ENCODE measurements around the gene KCNQ1.

The KCNQ1 gene

DNA sequence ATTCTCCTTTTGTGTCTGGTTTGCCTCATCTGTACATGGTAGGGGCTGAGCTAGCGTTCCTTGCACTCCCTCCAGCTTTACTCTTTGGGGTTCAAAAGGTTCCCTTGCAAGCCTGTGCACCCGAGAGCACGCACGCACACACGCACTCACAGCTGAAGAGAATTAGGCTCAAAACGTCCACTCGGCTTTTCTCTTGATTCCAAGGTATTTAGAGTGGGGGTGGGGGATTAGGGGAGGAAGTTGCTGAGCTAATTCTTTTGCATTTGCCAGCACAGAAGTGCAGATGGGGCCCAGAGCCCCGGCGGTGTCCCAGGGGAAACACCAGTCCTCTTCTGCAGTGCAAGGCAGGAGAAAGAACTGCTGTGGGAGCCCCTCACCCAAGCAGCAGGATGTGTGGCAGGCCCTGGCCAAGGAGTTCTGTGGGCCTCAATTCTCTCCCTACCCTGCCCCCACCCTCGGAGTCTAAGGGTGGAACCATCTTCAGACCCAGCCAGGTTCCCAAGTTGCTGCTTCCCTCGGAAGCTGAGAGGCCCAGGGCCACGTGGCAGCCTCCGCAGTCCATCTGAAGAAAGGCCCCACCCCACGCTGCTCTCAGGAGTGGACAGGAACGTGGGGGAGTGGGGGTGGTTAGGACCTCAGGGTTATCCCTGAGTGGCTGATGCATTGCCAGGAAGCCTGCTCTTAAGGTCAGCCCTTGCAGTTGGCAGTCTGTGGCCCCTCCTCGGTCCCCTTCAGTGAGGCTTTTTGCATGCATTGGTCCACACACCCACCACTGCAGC lies 258.7 kb downstream of the KCNQ1 start:
- no peak for DNase-seq

DNA sequence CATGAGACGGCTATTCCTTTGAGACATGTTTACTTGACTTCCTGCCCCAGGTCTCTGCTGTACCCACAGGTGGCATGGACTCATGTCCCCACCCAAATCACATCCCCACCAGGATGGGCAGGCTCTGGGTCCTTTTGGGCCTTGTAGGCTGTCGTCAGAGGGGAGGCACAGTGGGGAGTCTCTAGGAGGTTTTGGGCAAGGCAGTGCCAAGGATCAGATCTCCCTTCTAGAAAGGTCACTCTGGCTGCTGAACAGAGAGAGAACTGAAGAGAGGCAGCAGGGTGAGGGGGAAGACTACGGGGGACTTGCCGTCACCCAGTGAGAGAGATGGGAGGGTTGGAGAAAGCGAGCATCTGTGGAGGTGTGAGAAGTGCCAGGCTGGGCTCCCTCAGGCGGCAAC lies 259.5 kb downstream of the KCNQ1 start:
- no peak for DNase-seq

- DNase-seq = no peak
These were observed 260.2 kb downstream of the KCNQ1 start for GRCh38 chr11:2704896-2705606.

GRCh38 chr11:2706321-2706720 lies 261.5 kb downstream of the KCNQ1 start:
- DNase-seq = no peak

GRCh38 chr11:2707736-2708135 lies 262.9 kb downstream of the KCNQ1 start:
- DNase-seq = no peak

- no peak for DNase-seq
These were observed 263.4 kb downstream of the KCNQ1 start for GRCh38 chr11:2708151-2708581.

DNA sequence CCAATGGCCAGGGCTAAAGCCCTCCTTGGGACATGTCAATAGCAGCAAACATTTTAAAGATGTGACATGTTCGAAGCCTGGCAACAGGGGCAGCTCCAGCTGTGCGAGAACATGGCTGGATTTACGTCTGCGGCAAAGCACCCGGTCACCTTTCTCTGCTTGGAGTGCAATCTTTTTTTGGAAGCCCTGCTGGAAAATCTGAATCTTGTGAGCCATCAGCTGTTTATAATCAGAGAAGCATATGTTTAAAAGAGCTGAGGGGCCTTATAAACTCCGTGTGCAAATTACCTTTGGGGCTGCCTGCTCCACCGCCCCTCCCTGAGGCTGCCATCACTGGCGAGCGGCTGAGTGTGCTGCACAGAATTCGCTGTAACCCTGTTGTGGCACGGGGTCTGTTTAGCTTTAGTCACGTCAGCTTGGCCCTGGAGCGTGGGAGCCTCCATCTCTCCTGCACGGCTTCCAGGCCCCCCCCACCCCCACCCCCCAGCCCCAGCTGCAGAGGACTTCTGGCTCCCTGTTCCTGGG lies 264.0 kb downstream of the KCNQ1 start:
- no peak for DNase-seq

- no peak for DNase-seq
These were observed 264.6 kb downstream of the KCNQ1 start for GRCh38 chr11:2709429-2709828.

DNA sequence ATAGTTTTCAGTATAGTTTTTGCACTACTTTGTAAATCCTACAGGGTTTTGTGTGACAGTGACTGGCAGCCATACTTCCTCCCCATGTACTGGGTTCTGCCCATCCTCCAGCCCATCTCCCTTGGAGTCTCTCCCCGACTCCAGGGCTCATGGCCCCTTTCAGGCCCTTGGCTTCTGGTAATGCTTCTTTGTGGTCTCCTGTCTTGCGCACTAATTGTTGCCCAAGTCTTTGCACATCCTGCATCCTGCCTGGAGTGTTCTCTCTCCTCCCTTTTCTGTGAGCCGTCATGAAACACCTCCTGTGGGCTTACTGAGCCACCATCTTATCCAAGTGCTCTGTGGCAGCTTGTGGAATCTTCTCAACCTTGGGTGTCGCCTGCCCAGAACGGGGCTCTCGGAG lies 266.4 kb downstream of the KCNQ1 start:
- no peak for DNase-seq

GRCh38 chr11:2713094-2713493 lies 268.3 kb downstream of the KCNQ1 start:
- no peak for DNase-seq

DNA sequence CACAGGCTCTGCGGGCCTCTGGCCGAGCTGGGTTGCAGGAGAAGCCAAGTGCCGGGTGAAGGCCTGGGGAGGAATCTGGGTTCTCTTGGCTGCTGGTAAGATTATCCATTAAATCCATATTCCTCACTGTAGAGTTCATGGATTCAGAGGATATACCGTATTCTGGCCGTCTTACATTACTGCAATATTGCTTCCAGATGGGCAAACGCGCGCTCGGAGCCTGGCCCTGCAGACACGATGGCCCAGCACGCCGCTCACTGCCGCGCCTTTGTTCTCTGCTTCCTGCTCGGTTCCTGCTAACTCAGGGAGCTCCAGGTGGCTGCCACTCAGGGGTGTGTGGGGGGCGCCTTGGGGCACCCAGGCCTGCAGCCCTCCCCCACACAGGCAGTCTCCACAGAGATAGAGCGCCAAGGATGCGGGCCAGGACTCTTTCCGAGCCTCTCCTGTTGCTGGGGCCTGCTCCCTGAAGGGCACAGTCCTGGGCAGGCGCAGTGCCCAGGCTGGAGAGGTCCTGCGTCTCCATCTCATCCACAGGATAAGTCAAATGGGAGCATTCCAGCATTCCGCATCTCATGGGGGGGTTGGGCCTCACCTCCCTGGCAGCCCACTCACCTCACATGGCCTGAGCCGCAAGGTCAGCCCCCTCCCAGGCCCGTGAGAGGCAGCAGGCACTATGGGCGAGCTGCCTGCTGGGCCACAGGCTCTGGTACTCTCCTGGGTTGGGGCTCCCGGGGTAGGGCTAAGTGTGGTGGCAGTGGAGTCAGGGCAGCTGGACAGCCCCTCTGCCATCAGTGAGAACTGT lies 269.1 kb downstream of the KCNQ1 start:
- DNase-seq = no peak

DNA sequence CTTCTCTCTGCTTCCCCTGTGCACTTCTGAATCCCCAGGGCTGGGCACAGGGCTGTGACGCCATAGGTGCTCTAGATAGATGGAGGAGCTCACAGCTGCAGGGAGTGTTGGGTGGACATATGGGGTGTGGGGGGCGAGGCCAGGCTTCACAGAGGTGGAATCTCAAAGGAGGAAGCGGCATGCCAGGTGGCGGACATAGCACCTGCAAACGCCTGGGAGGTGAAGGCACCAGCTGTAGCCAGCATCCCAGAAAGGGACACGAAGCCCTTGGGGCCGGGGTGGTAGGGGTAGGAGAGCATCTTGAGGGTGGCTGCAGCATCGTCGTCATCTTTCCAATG lies 269.6 kb downstream of the KCNQ1 start:
- no peak for DNase-seq

- no peak for DNase-seq
These were observed 270.1 kb downstream of the KCNQ1 start for GRCh38 chr11:2714871-2715270.

GRCh38 chr11:2715716-2716350 lies 271.0 kb downstream of the KCNQ1 start:
- DNase-seq = no peak

DNA sequence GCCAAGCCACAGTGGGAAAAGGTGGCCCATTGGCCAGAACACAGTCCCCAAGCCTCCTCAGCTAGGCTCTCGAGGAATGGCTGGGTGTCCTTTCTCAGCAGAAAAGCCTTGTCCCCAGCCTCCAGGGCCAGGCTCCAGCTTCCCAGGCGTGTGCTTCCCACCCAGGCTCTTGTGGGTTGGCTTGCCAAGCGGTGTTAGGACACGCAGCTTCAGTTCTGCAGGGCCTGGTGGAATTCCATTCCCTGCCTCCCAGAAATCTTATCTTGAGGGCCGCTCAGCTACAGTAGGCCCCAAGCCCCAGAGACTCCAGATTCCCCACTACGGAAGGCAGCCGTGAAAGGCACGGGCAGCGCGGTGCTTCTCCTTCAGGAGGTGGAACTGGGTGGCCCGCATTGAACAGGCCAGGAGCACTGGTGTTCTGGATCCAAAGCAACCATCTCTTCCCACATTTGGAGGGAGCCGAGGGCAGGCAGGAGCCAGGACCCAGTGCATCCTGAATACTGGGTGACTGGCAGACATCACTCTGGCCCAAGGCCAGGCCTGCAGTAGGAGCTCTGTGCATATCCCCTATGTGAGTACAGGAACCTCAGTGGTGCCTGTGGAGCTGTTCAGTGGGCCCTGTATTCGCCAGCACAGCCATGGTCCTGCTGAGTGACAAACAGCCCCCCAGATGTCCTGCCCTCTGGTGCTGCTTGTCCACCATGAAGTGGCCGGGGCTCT lies 271.7 kb downstream of the KCNQ1 start:
- no peak for DNase-seq

DNA sequence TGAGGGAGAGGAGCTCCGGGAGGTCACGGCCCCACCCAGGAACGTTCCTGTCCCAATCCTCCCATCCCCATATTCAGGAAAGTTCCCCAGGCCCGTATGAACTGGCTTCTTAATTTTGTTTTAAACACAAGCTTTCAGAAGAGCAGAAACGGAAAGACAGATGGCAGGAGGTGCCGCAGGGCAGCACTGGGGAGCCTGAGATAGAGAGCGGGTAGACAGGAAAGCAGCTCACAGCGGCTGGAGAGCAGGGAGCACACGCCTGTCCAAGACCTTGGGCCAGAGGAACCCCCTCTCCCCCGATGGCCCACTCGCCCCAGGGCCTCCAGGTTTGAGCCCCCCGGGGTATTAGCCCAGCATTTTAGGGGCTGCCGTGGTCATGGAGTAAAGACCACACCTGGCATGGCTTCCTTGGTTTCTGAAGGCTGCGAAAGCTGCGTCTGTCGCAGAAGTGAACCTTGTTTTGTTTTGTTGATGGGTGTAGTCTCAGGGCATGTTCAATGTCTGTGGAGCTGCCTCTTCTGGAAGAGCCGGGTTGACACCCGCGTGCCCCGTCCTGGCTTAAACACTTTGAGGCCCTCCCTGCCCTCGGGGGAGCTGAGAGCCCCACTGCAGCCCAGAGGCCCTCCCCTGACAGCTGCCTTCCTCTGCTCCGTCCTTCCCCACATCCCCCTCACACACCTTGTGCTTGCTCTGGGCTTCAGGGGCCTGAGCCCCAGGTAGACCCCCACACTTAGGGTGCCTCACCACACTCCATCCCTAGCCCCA lies 272.9 kb downstream of the KCNQ1 start:
- no peak for DNase-seq

DNA sequence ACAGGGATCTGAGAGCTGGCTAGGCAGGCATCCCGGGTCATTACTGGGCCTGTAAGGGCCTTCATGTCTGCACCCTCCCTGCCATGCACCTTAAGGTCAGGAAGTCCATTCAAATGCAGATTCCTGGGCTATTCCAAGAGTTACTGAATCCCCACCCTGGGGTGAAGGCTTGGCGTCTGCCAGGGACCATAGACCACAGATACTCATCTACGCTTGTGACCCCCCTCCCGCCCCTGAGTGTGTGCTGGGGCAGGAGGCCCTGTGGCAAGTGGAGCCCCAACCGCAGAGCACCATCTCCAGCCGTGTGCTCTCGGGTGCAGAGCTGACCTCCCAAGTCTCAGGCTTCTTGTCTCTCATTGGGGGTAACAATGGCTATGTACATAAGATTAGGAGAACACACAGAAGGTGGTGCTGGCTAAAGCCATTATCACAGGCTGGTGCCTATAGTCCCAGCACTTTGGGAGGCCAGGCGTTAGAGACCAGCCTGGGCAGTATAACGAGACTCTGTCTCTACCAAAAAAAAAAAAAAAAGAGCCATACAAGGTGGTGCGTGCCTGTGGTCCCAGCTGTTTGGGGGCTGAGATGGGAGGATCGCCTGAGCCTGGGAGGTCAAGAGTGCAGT lies 274.1 kb downstream of the KCNQ1 start:
- DNase-seq = no peak

DNA sequence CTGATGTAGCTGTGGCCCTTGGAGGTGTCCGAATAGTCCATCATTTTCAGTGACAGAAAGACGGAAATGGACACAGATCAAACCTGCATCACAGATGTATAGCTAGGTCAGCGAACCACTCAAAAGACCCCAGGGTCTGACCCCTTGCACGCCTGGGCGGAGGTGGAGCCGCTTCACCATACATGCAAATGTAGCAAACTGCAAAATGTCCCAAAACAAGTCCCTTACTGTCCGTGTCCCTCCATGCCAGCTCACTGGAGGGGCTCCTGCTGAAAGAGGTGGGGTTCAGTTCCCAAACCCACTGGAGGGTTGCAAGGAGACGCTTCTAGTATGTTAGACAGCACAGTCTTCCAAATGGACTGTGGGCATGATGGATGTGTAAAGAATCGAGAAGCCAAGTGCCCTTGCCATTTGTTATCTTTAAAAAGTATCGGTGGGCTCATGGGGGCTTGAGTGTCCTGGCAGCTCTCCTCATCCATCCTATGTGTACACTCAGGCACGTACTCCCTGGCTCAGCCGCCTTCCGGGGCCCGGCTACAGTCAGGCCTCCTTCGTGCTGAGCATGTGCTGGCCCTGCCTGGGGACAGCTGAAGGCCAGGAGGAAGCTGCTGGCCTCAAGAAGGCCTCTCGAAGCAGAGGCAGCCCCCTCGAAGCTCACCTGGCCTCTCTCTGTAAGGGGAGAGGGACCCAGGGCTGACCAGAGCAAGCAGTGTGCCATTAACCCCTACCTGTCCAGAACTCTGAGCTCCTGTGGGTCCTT lies 275.2 kb downstream of the KCNQ1 start:
- DNase-seq = no peak

DNA sequence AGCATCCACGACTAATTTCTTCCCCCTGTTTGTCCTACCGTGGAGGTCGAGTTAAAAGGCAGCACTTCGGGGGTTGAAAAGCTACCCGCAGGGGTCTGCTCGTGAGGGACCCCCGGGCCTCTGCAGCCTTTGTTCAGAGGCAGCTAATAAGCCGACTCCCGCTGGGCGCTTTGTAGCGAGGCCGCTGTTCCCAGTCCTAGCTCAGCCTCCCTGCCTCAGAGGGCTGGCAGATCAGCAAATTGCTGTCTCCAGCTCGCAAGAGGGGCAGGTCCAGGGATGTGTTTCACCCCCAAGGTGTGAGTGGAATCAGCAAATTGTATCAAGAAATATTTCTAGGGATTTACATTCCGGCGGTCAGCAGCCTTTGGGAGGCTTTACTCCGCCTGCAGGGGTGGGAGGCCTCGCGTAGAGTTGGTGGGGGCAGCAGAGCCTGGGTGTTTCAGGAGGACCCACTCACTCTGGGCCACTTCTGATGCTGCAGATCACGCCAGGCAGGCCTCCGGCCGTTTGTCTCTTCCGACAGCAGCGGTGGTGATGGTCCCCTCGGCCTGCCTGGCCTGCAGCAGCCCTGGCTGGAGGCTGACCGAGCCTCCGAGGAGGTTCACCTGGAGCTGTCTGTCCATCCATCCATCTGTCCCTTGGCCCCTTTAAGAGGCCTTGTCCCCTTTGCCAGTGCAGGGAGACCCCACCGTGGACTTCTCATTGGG lies 276.6 kb downstream of the KCNQ1 start:
- no peak for DNase-seq

- DNase-seq = no peak
These were observed 278.1 kb downstream of the KCNQ1 start for GRCh38 chr11:2722955-2723354.

All from T-helper 1 cell (primary cell).